ENCODE measurements around the gene NOXRED1. TPM values are rescaled to one million over a fixed set of nuclear protein-coding genes. Genes with fewer than 3 reads are reported as not detected.

The NOXRED1 gene
- under 1 TPM in 2 of 4 donors, not detected in 2; 0.22 to 0.67 TPM for total RNA-seq

DNA sequence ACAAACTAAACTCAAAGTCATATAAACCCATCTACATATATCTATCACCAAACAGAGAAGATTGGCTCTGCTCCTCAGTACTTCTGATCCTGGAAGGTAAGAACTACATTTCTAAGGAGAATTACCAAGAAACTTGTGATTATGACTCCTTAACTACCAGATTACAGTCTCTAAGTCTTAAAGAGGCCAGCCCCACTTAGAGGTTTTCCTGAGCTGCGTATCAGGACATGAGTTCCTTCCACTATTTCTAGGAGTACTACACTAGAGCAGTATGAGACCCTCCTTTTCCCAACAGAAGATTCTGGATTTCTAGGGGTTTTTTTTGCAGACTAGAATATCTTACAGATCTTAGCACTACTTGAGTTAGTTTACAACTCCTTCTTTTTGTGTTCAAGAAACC lies at the start of gene NOXRED1:
TSS of gene NOXRED1 (minus strand) at position 101 of the 400 bp plus-strand sequence. CDS start 634 bp downstream, outside the sequence.
- H3K4me1 ChIP-seq = no peaks in the 10 kb centered on the region
- no peak within 1 kb of the TSS for H3K27ac ChIP-seq
- H3K27me3 ChIP-seq = no peaks in the 10 kb centered on the region
- TF ChIP-seq CTCF (IDR thresholded peaks at IDR 0.05) (no peak), POLR2A (IDR thresholded peaks at IDR 0.05) (no peak)
- intact Hi-C loops (cut with DNase I) = no loop called here
- DNase-seq = no peak
- 100% methylated on average over 1 of the region's 1 CpG for WGBS, 2 donors
- no peaks in the 10 kb centered on the region for H3K9me3 ChIP-seq
- H3K4me3 ChIP-seq (replicated peaks in 1 of 3) = no peak within 1 kb of the TSS
- peaks cover 49 to 55% of the 10 kb centered on the region in 2 donors for H3K36me3 ChIP-seq

DNA sequence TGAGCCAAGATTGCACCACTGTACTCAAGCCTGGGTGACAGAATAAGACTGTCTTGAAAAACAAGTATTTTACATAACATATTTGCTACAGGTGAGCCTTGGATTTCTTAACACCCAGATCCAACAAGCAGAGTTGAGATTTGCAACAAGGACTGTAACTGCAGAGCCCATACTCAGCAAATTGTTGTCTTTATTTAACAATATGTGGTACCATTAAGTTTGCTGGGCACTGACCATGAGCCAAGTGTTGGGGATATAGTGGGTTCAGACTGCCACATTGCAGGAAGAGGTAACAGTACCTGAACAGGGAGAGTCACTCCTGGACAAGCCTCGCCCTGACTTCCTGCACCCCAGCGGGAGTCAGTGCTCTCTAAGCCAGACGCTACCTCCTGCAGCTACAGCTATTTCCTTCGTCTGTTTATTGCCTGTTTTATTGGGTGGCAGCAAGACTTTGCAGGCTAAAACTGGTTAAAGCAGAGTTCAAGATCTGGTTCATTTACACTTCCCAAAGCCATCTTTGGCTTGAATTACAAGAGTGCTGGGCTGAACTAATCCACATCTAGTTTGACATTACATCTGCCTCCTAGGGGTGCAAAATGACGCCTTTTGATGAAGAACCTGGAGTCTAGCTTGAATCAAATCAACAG lies 47.0 kb upstream of the NOXRED1 start:
- no peaks in the 10 kb centered on the region for H3K4me1 ChIP-seq
- no peaks in the 10 kb centered on the region for H3K9me3 ChIP-seq
- H3K27me3 ChIP-seq = no peaks in the 10 kb centered on the region
- peaks cover 38 to 43% of the 10 kb centered on the region in 2 donors for H3K36me3 ChIP-seq
- DNase-seq = no peak
- intact Hi-C loops (cut with DNase I) = no loop called here
- 80 to 86% methylated on average over 5 of the region's 5 CpGs for WGBS, 2 donors
- no peak overlapping the region for H3K27ac ChIP-seq
- H3K4me3 ChIP-seq (replicated peaks in 1 of 3) = no peak overlapping the region
- TF ChIP-seq POLR2A (IDR thresholded peaks at IDR 0.05) (no peak), CTCF (IDR thresholded peaks at IDR 0.05) (no peak)

GRCh38 chr14:77469539-77469938 lies 46.2 kb upstream of the NOXRED1 start:
- Histone ChIP-seq H3K4me1 (no peaks in the 10 kb centered on the region), H3K4me3 (replicated peaks in 1 of 3) (no peak overlapping the region), H3K36me3 (peaks cover 46 to 51% of the 10 kb centered on the region in 2 donors), H3K27me3 (no peaks in the 10 kb centered on the region), H3K9me3 (no peaks in the 10 kb centered on the region), H3K27ac (no peak overlapping the region)
- TF ChIP-seq CTCF (IDR thresholded peaks at IDR 0.05) (no peak), POLR2A (IDR thresholded peaks at IDR 0.05) (no peak)
- intact Hi-C loops (cut with DNase I) = no loop called here
- no peak for DNase-seq
- 92 to 96% methylated on average over 1 of the region's 1 CpG for WGBS, 2 donors

DNA sequence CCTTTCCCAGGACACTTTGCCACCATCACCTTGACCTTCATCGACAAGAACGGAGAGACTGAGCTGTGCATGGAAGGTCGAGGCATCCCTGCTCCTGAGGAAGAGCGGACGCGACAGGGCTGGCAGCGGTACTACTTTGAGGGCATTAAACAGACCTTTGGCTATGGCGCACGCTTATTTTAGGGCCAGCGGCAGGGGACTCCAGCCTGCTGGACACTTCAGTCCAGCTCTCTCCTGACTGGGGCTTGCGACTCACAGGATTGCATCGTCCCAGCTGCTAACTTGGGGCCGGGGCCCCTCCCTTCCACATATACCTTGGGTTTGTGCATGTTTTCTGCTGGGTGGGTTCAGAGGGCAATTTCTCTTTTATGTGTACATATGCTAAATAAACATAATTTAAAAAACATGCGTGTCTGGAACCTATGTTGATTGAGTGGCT lies 45.8 kb upstream of the NOXRED1 start:
- Histone ChIP-seq H3K9me3 (no peaks in the 10 kb centered on the region), H3K27ac (no peak overlapping the region), H3K4me1 (no peaks in the 10 kb centered on the region), H3K27me3 (no peaks in the 10 kb centered on the region), H3K36me3 (peaks cover 51 to 55% of the 10 kb centered on the region in 2 donors), H3K4me3 (replicated peaks in 1 of 3) (no peak overlapping the region)
- WGBS, 2 donors = 86 to 96% methylated on average over 14 of the region's 14 CpGs
- no peak for TF ChIP-seq CTCF (IDR thresholded peaks at IDR 0.05)
- TF ChIP-seq POLR2A (IDR thresholded peaks at IDR 0.05) = no peak
- intact Hi-C loops (cut with DNase I) = no loop called here
- no peak for DNase-seq

DNA sequence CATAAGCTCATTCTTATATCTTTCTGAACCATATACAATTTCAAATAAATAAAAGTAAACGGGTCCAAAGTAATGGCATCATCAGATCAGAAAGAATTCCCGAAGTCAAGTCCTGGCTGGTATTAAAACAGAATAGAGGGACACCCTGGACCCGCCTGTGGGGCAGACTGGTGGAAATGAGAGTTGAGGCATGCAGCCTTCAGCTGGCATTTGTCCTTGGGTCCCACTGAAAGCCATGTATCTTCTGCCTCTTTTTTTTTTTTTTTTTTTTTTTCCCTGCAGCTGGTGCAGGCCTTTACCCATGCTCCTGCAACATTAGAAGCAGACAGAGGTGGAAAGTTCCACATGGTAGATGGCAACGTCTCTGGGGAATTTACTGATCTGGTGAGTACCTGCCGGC lies 44.5 kb upstream of the NOXRED1 start:
- Histone ChIP-seq H3K36me3 (peaks cover 64 to 68% of the 10 kb centered on the region in 2 donors), H3K27ac (no peak overlapping the region), H3K27me3 (no peaks in the 10 kb centered on the region), H3K4me3 (replicated peaks in 1 of 3) (no peak overlapping the region), H3K4me1 (no peaks in the 10 kb centered on the region), H3K9me3 (no peaks in the 10 kb centered on the region)
- intact Hi-C loops (cut with DNase I) = no loop called here
- DNase-seq = no peak
- TF ChIP-seq CTCF (IDR thresholded peaks at IDR 0.05) (no peak), POLR2A (IDR thresholded peaks at IDR 0.05) (no peak)
- WGBS, 2 donors = 88 to 97% methylated on average over 5 of the region's 5 CpGs

Measured in thyroid gland (tissue), 4 donors.